Right lobe of liver (tissue), 6 donors: ENCODE results near the gene FTH1. TPM values are rescaled to one million over a fixed set of nuclear protein-coding genes. Genes with fewer than 3 reads are reported as not detected.

ENCODE experiments used
- ATAC-seq, 4 donors: fragments of 200-7000 bp; cut with Tn5 transposase; one replicate each; pipeline ENCODE4 v1.9.1; 2020; ENCODE audit warnings: mild to moderate bottlenecking in 4 of 4, moderate library complexity in 4 of 4
- DNase-seq, 3 donors: peaks; one replicate each; pipeline ENCODE4 v3.0.0-alpha.2; 2020
- H3K27ac ChIP-seq, 3 donors: fragments of 200-600 bp; one replicate each; pipeline ENCODE4 v1.8.0; 2022
- H3K27me3 ChIP-seq, 2 donors: fragments of 200-600 bp; one replicate each; pipeline ENCODE4 v1.8.0; 2022
- H3K36me3 ChIP-seq, 4 donors: fragments of 200-600 bp; sonication (generic) in 1 of 4; one replicate each; pipeline versions ENCODE4 v1.5.1 to v1.8.0; 2017 to 2022; ENCODE audit warnings: control low read depth in 1 of 4
- H3K4me1 ChIP-seq, 4 donors: fragments of 200-600 bp; sonication (generic) in 1 of 4; one replicate each; pipeline versions ENCODE4 v1.5.1 to v1.8.0; 2017 to 2022; ENCODE audit warnings: control low read depth in 1 of 4
- H3K4me3 ChIP-seq, 3 donors: fragments of 200-600 bp; one replicate each; pipeline ENCODE4 v1.8.0; 2022
- H3K9me3 ChIP-seq, 4 donors: fragments of 200-600 bp; sonication (generic) in 1 of 4; one replicate each; pipeline versions ENCODE4 v1.5.1 to v1.8.0; 2017 to 2022; ENCODE audit warnings: control low read depth in 1 of 4
- POLR2A ChIP-seq: fragments of 450-650 bp; IDR thresholded peaks from one replicate; pipeline ENCODE4 v1.6.1; 2017; ENCODE audit warnings: antibody characterized with exemption, mild to moderate bottlenecking
- WGBS: methylation state at CpG from one replicate; pipeline ENCODE4 v1.1.6; 2018; ENCODE audit warnings: low coverage, low lambda C conversion rate; ENCODE audit not compliant: insufficient coverage; ENCODE audit errors: missing lambda C conversion rate; 5-methylcytosine and 5-hydroxymethylcytosine counted together
- intact Hi-C, 2 donors: fragments of 100-400 bp; cut with DNase I; formaldehyde crosslinking; loops; one replicate each; pipeline versions ENCODE4 v1.11.2 to v1.14.1; 2022
- total RNA-seq, 6 experiments: library from RNA; depleted of rRNA in 2 of 6; stranded (reverse); fragments of >200 nt in 2 of 6; fragmentation: NEBNext Ultra II Directional in 3 of 6; extraction: Animal tissue kit (Norgen Biotek cat#: 25700) in 3 of 6; gene quantifications; one replicate each; pipeline versions ENCODE4 v1.1.0 to v1.2.4, GENCODE V29; 2016 to 2023
- TF ChIP-seq, protein P1 (sequence below), 4 donors: fragments of 200-600 bp in 3 of 4; fragments of 450-650 bp in 1 of 4; IDR thresholded peaks; one replicate each; pipeline versions ENCODE4 v1.5.1 to v1.8.0; 2016 to 2022; ENCODE audit warnings: antibody characterized with exemption in 4 of 4, mild to moderate bottlenecking in 2 of 4
- donor health status: DM: no; HTN: yes; CAD: no.
- donor health status: DM: no; HTN: no; CAD: no.
- donor health status: DM: no; HTN: no; CAD: no.
- donor health status: DM: no; HTN: yes; CAD: no.
- donor health status: DM: no; HTN: yes; CAD: no.

FTH1 gene
- total RNA-seq, 6 experiments from 2014 or later = 1,131 to 2,981 (median 2,140) TPM

DNA sequence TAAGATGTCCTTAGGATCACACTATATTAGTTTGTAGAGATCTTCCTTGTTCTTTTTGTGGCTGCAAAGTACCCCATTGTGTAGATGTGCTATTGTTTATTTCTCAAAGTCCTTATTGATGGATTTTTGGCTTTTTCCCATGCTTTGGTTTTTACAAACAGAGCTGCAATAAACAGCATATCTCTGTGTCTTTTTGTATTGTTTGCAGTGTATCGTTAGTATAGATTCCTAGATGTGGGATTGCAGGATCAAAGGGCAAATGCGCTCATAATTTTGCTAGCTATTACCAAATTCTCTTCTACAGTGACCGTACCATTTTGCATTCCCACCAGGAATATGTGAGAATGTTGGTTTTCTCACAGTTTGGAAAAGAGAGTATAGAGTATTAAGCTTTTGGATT lies 27.5 kb upstream of the FTH1 start:
- peaks cover 0 to 5% (median 0%) of the 10 kb centered on the region in 4 donors for H3K4me1 ChIP-seq
- no peak for DNase-seq
- H3K36me3 ChIP-seq = no peaks in the 10 kb centered on the region
- H3K27ac ChIP-seq = no peak overlapping the region
- H3K27me3 ChIP-seq = no peaks in the 10 kb centered on the region
- peaks cover 0 to 7% (median 0%) of the 10 kb centered on the region in 4 donors for H3K9me3 ChIP-seq
- no peak overlapping the region for H3K4me3 ChIP-seq
- ATAC-seq = peak in 2 of 4 donors; percentile 36 to 39
- TF ChIP-seq POLR2A = no peak
- TF ChIP-seq, protein P1, sequence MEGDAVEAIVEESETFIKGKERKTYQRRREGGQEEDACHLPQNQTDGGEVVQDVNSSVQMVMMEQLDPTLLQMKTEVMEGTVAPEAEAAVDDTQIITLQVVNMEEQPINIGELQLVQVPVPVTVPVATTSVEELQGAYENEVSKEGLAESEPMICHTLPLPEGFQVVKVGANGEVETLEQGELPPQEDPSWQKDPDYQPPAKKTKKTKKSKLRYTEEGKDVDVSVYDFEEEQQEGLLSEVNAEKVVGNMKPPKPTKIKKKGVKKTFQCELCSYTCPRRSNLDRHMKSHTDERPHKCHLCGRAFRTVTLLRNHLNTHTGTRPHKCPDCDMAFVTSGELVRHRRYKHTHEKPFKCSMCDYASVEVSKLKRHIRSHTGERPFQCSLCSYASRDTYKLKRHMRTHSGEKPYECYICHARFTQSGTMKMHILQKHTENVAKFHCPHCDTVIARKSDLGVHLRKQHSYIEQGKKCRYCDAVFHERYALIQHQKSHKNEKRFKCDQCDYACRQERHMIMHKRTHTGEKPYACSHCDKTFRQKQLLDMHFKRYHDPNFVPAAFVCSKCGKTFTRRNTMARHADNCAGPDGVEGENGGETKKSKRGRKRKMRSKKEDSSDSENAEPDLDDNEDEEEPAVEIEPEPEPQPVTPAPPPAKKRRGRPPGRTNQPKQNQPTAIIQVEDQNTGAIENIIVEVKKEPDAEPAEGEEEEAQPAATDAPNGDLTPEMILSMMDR (IDR thresholded peaks at IDR 0.05) = no peak
- intact Hi-C loops = no loop called here
- 34% methylated on average over 3 of the region's 3 CpGs for WGBS

DNA sequence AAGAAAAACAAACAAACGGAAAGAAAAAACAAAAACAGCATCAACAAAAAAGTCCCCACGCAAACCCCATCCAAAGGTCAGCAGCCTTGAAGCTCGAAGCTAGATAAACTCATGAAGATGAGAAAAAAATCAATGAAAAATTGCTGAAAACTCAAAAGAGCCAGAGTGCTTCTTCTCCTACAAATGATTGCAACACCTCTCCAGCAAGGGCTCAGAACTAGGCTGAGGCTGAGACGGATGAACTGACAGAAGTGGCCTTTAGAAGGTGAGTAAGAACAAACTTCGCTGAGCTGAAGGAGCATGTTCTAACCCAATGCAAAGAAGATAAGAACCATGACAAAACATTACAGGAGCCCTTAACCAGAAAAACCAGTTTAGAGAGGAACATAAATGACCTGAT lies 18.4 kb upstream of the FTH1 start:
- no peaks in the 10 kb centered on the region for H3K36me3 ChIP-seq
- DNase-seq = no peak
- no peak overlapping the region for H3K4me3 ChIP-seq
- no peak for TF ChIP-seq POLR2A
- TF ChIP-seq, protein P1 (IDR thresholded peaks at IDR 0.05) = no peak
- no peaks in the 10 kb centered on the region for H3K9me3 ChIP-seq
- peak in 1 of 4 donors; percentile 16 for ATAC-seq
- H3K27me3 ChIP-seq = no peaks in the 10 kb centered on the region
- no peak overlapping the region for H3K27ac ChIP-seq
- H3K4me1 ChIP-seq = peaks cover 0 to 41% (median 12%) of the 10 kb centered on the region in 4 donors
- intact Hi-C loops = no loop called here
- 38% methylated on average over 5 of the region's 5 CpGs for WGBS

DNA sequence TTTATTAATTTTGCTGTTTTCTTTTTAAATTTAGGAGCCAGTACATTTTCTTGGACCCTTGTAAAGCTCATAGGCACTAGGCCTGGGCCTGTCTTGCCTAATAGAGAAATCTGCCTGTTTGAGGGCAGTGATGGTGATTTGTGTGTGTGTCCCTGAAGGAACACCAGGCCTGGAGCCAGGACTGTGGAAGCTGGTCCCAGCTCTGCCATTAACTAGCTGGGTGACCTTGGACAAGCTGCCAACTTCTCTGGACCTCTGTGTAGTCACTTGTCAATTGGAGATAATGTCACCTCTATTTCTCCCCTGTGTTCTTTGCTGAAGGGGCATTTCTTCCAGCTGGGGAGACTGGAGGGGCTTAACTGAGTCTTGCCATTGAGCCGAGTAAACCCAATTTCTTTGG lies 16.0 kb upstream of the FTH1 start:
- Histone ChIP-seq H3K36me3 (no peaks in the 10 kb centered on the region), H3K27me3 (no peaks in the 10 kb centered on the region), H3K27ac (peak overlapping the region in 1 of 3 donors; percentile 42), H3K4me1 (peaks cover 0 to 63% (median 22%) of the 10 kb centered on the region in 4 donors), H3K9me3 (no peaks in the 10 kb centered on the region), H3K4me3 (no peak overlapping the region)
- intact Hi-C loops = no loop called here
- WGBS = 78% methylated on average over 1 of the region's 1 CpG
- ATAC-seq (peak; percentile 70 to 83 (median 79)), DNase-seq (peak; percentile 74 to 89 (median 88))
- TF ChIP-seq, protein P1 (IDR thresholded peaks at IDR 0.05) = no peak
- TF ChIP-seq POLR2A = no peak

DNA sequence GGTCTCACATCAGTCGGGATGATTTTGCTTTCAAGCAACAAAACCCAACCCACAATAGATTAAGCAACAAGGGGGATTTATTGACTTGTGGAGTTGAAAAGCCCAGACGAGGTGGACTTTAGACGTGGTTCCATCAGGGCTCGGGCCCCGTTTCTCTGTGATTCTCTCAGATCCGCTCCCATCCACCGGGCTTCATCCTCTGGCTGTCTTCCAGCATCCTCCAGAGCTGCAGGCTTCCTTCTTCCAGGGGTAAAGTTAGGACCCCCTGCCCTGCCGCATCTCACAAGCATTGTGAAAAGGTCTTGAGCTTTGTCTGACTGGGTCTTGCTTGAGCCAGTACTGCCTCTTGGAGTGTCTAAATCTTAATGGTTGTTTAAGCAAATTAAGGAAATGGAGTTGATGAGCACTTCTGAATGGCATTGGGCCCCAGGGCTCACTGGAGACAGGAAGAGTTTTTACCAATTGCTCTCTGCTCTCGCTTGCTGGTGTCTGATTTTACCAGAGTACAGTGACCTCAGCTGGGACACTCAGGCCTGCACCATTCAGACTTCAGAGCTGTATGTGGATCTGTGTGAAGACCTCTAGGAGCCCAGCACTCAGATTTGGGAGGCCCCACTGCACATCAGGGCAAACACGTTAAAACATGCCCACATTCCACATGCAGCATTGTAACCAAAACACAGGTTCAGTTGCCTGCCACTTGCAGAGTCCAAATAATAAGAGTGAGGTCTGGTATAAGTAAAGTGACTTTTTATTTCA lies 13.5 kb upstream of the FTH1 start:
- 23% methylated on average over 6 of the region's 10 CpGs for WGBS
- peak overlapping the region in 2 of 3 donors; percentile 1 to 52 for H3K27ac ChIP-seq
- peaks cover 0 to 79% (median 28%) of the 10 kb centered on the region in 4 donors for H3K4me1 ChIP-seq
- ATAC-seq (peak; percentile 44 to 77 (median 56)), DNase-seq (peak; percentile 65 to 84 (median 82))
- no peaks in the 10 kb centered on the region for H3K27me3 ChIP-seq
- H3K36me3 ChIP-seq = no peaks in the 10 kb centered on the region
- TF ChIP-seq, protein P1 (IDR thresholded peaks at IDR 0.05) = no peak
- intact Hi-C loops = no loop called here
- no peaks in the 10 kb centered on the region for H3K9me3 ChIP-seq
- no peak overlapping the region for H3K4me3 ChIP-seq
